Glomerular visceral epithelial cell (primary cell): ENCODE results near the gene CBR4.
"Not testable (repeated sequence)": the region's sequence is repeated elsewhere in the genome, so short reads cannot be mapped to it uniquely, and the experiment has no call there.

Experiments used
- DNase-seq: peaks from one replicate; pipeline ENCODE4 v3.0.0-alpha.2; 2016; ENCODE audit errors: extremely low spot score

The CBR4 gene

GRCh38 chr4:169010125-169011023, at the start of gene CBR4:
TSS of gene CBR4 (minus strand) at chr4:169010255. CDS start at chr4:169010089, 166 bp downstream.
- DNase-seq = peak; percentile 99

GRCh38 chr4:169059306-169060211, 49.5 kb upstream of the CBR4 start:
- no peak for DNase-seq

- no peak for DNase-seq
Measured at GRCh38 chr4:169058312-169058711, 48.3 kb upstream of the CBR4 start.

GRCh38 chr4:169054879-169055278, 44.8 kb upstream of the CBR4 start:
- DNase-seq = no peak

GRCh38 chr4:169052594-169052945, 42.5 kb upstream of the CBR4 start:
- DNase-seq = no peak

- no peak for DNase-seq
Measured at GRCh38 chr4:169051761-169052593, 41.9 kb upstream of the CBR4 start.

GRCh38 chr4:169050881-169051760, 41.1 kb upstream of the CBR4 start:
- DNase-seq = no peak

GRCh38 chr4:169050284-169050683, 40.2 kb upstream of the CBR4 start:
- DNase-seq = no peak

GRCh38 chr4:169048868-169049414, 38.9 kb upstream of the CBR4 start:
- no peak for DNase-seq

- DNase-seq = no peak
Measured at GRCh38 chr4:169047956-169048355, 37.9 kb upstream of the CBR4 start.

GRCh38 chr4:169045862-169046584, 36.0 kb upstream of the CBR4 start:
- no peak for DNase-seq

GRCh38 chr4:169044714-169045447, 34.8 kb upstream of the CBR4 start:
- DNase-seq = no peak

- DNase-seq = no peak
Measured at GRCh38 chr4:169042608-169043007, 32.6 kb upstream of the CBR4 start.

- DNase-seq = no peak
Measured at GRCh38 chr4:169040559-169041261, 30.7 kb upstream of the CBR4 start.

GRCh38 chr4:169039251-169039954, 29.3 kb upstream of the CBR4 start:
- no peak for DNase-seq

GRCh38 chr4:169037506-169037905, 27.5 kb upstream of the CBR4 start:
- no peak for DNase-seq

GRCh38 chr4:169035871-169036620, 26.0 kb upstream of the CBR4 start:
- DNase-seq = not testable (repeated sequence)
